ENCODE results near the gene PEDS1.
"Not testable (repeated sequence)": the region's sequence is repeated elsewhere in the genome, so short reads cannot be mapped to it uniquely, and the experiment has no call there.

PEDS1 gene

GRCh38 chr20:50138120-50138478, 15.4 kb downstream of the PEDS1 start:
- no peak for FAIRE-seq
- TF ChIP-seq POLR2AphosphoS5 (IDR thresholded peaks at IDR 0.05; ENCODE audit: low read depth, low read length) (no peak), TAF1 (IDR thresholded peaks at IDR 0.05; ENCODE audit: borderline replicate concordance, low read depth, low read length) (no peak), POLR2A (IDR thresholded peaks at IDR 0.05; ENCODE audit: low read depth, low read length) (no peak)
- no peak for DNase-seq (ENCODE audit: insufficient read length)

- not testable (repeated sequence) for DNase-seq (ENCODE audit: insufficient read length); FAIRE-seq
Observed at GRCh38 chr20:50137702-50138101, 15.8 kb downstream of the PEDS1 start.

- no peak for DNase-seq (ENCODE audit: insufficient read length)
- FAIRE-seq, result no peak
- no peak for TF ChIP-seq POLR2AphosphoS5 (IDR thresholded peaks at IDR 0.05; ENCODE audit: low read depth, low read length)
- TF ChIP-seq POLR2A (IDR thresholded peaks at IDR 0.05; ENCODE audit: low read depth, low read length), result no peak
- no peak for TF ChIP-seq TAF1 (IDR thresholded peaks at IDR 0.05; ENCODE audit: borderline replicate concordance, low read depth, low read length)
Observed at GRCh38 chr20:50136822-50137599, 16.5 kb downstream of the PEDS1 start.

GRCh38 chr20:50135157-50135556, 18.4 kb downstream of the PEDS1 start:
- not testable (repeated sequence) for DNase-seq (ENCODE audit: insufficient read length); FAIRE-seq

GRCh38 chr20:50133474-50134217, 19.9 kb downstream of the PEDS1 start:
- FAIRE-seq, result no peak
- no peak for TF ChIP-seq POLR2A (IDR thresholded peaks at IDR 0.05; ENCODE audit: low read depth, low read length)
- no peak for TF ChIP-seq TAF1 (IDR thresholded peaks at IDR 0.05; ENCODE audit: borderline replicate concordance, low read depth, low read length)
- TF ChIP-seq POLR2AphosphoS5 (IDR thresholded peaks at IDR 0.05; ENCODE audit: low read depth, low read length), result no peak
- no peak for DNase-seq (ENCODE audit: insufficient read length)

- FAIRE-seq (no peak), DNase-seq (ENCODE audit: insufficient read length) (no peak)
- no peak for TF ChIP-seq POLR2A (IDR thresholded peaks at IDR 0.05; ENCODE audit: low read depth, low read length)
- TF ChIP-seq TAF1 (IDR thresholded peaks at IDR 0.05; ENCODE audit: borderline replicate concordance, low read depth, low read length), result no peak
- no peak for TF ChIP-seq POLR2AphosphoS5 (IDR thresholded peaks at IDR 0.05; ENCODE audit: low read depth, low read length)
Observed at GRCh38 chr20:50133041-50133440, 20.5 kb downstream of the PEDS1 start.

GRCh38 chr20:50130995-50131394, 22.5 kb downstream of the PEDS1 start:
- no peak for DNase-seq (ENCODE audit: insufficient read length)
- TF ChIP-seq POLR2AphosphoS5 (IDR thresholded peaks at IDR 0.05; ENCODE audit: low read depth, low read length), result no peak
- TF ChIP-seq TAF1 (IDR thresholded peaks at IDR 0.05; ENCODE audit: borderline replicate concordance, low read depth, low read length), result no peak
- TF ChIP-seq POLR2A (IDR thresholded peaks at IDR 0.05; ENCODE audit: low read depth, low read length), result no peak
- FAIRE-seq, result no peak

- DNase-seq (ENCODE audit: insufficient read length), result no peak
- TF ChIP-seq POLR2AphosphoS5 (IDR thresholded peaks at IDR 0.05; ENCODE audit: low read depth, low read length) (no peak), TAF1 (IDR thresholded peaks at IDR 0.05; ENCODE audit: borderline replicate concordance, low read depth, low read length) (no peak), POLR2A (IDR thresholded peaks at IDR 0.05; ENCODE audit: low read depth, low read length) (no peak)
- FAIRE-seq, result no peak
Observed at GRCh38 chr20:50130356-50130723, 23.2 kb downstream of the PEDS1 start.

- FAIRE-seq (no peak), DNase-seq (ENCODE audit: insufficient read length) (no peak)
- no peak for TF ChIP-seq POLR2AphosphoS5 (IDR thresholded peaks at IDR 0.05; ENCODE audit: low read depth, low read length)
- TF ChIP-seq TAF1 (IDR thresholded peaks at IDR 0.05; ENCODE audit: borderline replicate concordance, low read depth, low read length), result no peak
Observed at GRCh38 chr20:50129662-50130355, 23.7 kb downstream of the PEDS1 start.

GRCh38 chr20:50128520-50128905, 25.0 kb downstream of the PEDS1 start:
- no peak for DNase-seq (ENCODE audit: insufficient read length)

GRCh38 chr20:50127587-50128519, 25.7 kb downstream of the PEDS1 start:
- DNase-seq (ENCODE audit: insufficient read length) (no peak), FAIRE-seq (no peak)
- TF ChIP-seq TAF1 (IDR thresholded peaks at IDR 0.05; ENCODE audit: borderline replicate concordance, low read depth, low read length), result no peak

More at GRCh38 chr20:50128520-50128905, 25.0 kb downstream of the PEDS1 start:
- no peak for TF ChIP-seq POLR2AphosphoS5 (IDR thresholded peaks at IDR 0.05; ENCODE audit: low read depth, low read length)
- no peak for TF ChIP-seq POLR2A (IDR thresholded peaks at IDR 0.05; ENCODE audit: low read depth, low read length)
- no peak for TF ChIP-seq TAF1 (IDR thresholded peaks at IDR 0.05; ENCODE audit: borderline replicate concordance, low read depth, low read length)
- FAIRE-seq, result no peak
